ENCODE data around the gene CCRL2.
A peak's percentile ranks its signal among the peaks of the same experiment; 100 is the strongest.

The CCRL2 gene

GRCh38 chr3:46406788-46407611 is at the start of gene CCRL2, which contains the start of gene CCR5AS:
Gene CCRL2, plus strand, starts transcription at chr3:46407259. Its CDS starts 821 bp downstream, at chr3:46408080.
Gene CCR5AS, minus strand, starts transcription at chr3:46407066.
- Histone ChIP-seq H3K36me3 (replicated peaks; ENCODE audit: insufficient read depth, low read length) (no peaks in the 10 kb centered on the region), H3K4me3 (ENCODE audit: low read length) (peak within 1 kb of the TSS; percentile 8; the same call in 1 of the 2 replicates), H3K4me1 (ENCODE audit: low read length) (peaks cover 22% of the 10 kb centered on the region), H3K9me3 (replicated peaks; ENCODE audit: insufficient read depth, low read length) (no peaks in the 10 kb centered on the region), H3K4me2 (ENCODE audit: low read depth, low read length) (peak within 1 kb of the TSS; percentile 20), H3K27ac (ENCODE audit: low read length) (no peak within 1 kb of the TSS; the same call in 1 of the 2 replicates), H3F3A (ENCODE audit: insufficient read depth, low read length) (no peaks in the 10 kb centered on the region), H3K9ac (ENCODE audit: low read length) (peak within 1 kb of the TSS; percentile 9; the same call in 1 of the 2 replicates), H3K9me2 (replicated peaks; ENCODE audit: insufficient read depth, low read length) (no peaks in the 10 kb centered on the region), H3K79me2 (ENCODE audit: low read length) (no peaks in the 10 kb centered on the region), H2AFZ (ENCODE audit: low read length) (peak within 1 kb of the TSS; percentile 49; the same call in 1 of the 2 replicates), H4K20me1 (ENCODE audit: insufficient read depth, low read length) (no peaks in the 10 kb centered on the region), H3K27me3 (replicated peaks; ENCODE audit: insufficient read depth, low read length) (no peaks in the 10 kb centered on the region)
- peak; percentile 37 for DNase-seq
- TF ChIP-seq CTCF (IDR thresholded peaks at IDR 0.05; ENCODE audit: low read length): no peak

GRCh38 chr3:46358466-46358865 is 48.6 kb upstream of the CCRL2 start:
- H4K20me1 ChIP-seq (ENCODE audit: insufficient read depth, low read length): no peaks in the 10 kb centered on the region
- no peaks in the 10 kb centered on the region for H3K36me3 ChIP-seq (replicated peaks; ENCODE audit: insufficient read depth, low read length)
- no peak overlapping the region for H3K27ac ChIP-seq (ENCODE audit: low read length)
- peaks cover 17% of the 10 kb centered on the region; the same call in 1 of the 2 replicates for H3K79me2 ChIP-seq (ENCODE audit: low read length)
- H3K4me2 ChIP-seq (ENCODE audit: low read depth, low read length): no peak overlapping the region
- peaks cover 50% of the 10 kb centered on the region for H3K4me1 ChIP-seq (ENCODE audit: low read length)
- no peak for DNase-seq
- H3F3A ChIP-seq (ENCODE audit: insufficient read depth, low read length): 0 out of 2 replicates have a peak, but pooled peaks cover 3% of the 10 kb centered on the region
- no peaks in the 10 kb centered on the region for H3K9me3 ChIP-seq (replicated peaks; ENCODE audit: insufficient read depth, low read length)
- H3K9me2 ChIP-seq (replicated peaks; ENCODE audit: insufficient read depth, low read length): no peaks in the 10 kb centered on the region
- no peak overlapping the region for H3K4me3 ChIP-seq (ENCODE audit: low read length)
- no peak overlapping the region for H2AFZ ChIP-seq (ENCODE audit: low read length)
- no peaks in the 10 kb centered on the region for H3K27me3 ChIP-seq (replicated peaks; ENCODE audit: insufficient read depth, low read length)
- no peak overlapping the region for H3K9ac ChIP-seq (ENCODE audit: low read length)
- no peak for TF ChIP-seq EZH2 (optimal IDR thresholded peaks at IDR 0.05; ENCODE audit: low read depth, low read length)
- TF ChIP-seq EZH2phosphoT487 (IDR thresholded peaks at IDR 0.05; ENCODE audit: low read length): no peak
- no peak for TF ChIP-seq CTCF (IDR thresholded peaks at IDR 0.05; ENCODE audit: low read length)

- Histone ChIP-seq H3K9me3 (replicated peaks; ENCODE audit: insufficient read depth, low read length) (no peaks in the 10 kb centered on the region), H3K4me2 (ENCODE audit: low read depth, low read length) (no peak overlapping the region), H3K4me3 (ENCODE audit: low read length) (no peak overlapping the region), H3K27ac (ENCODE audit: low read length) (no peak overlapping the region), H3K27me3 (replicated peaks; ENCODE audit: insufficient read depth, low read length) (no peaks in the 10 kb centered on the region), H3K79me2 (ENCODE audit: low read length) (peaks cover 11% of the 10 kb centered on the region; the same call in 1 of the 2 replicates), H2AFZ (ENCODE audit: low read length) (no peak overlapping the region), H3K4me1 (ENCODE audit: low read length) (peaks cover 35% of the 10 kb centered on the region), H4K20me1 (ENCODE audit: insufficient read depth, low read length) (no peaks in the 10 kb centered on the region), H3K9ac (ENCODE audit: low read length) (no peak overlapping the region), H3K9me2 (replicated peaks; ENCODE audit: insufficient read depth, low read length) (no peaks in the 10 kb centered on the region), H3F3A (ENCODE audit: insufficient read depth, low read length) (no peaks in the 10 kb centered on the region), H3K36me3 (replicated peaks; ENCODE audit: insufficient read depth, low read length) (no peaks in the 10 kb centered on the region)
- no peak for DNase-seq
- TF ChIP-seq CTCF (IDR thresholded peaks at IDR 0.05; ENCODE audit: low read length) (no peak), EZH2phosphoT487 (IDR thresholded peaks at IDR 0.05; ENCODE audit: low read length) (no peak)
These were observed 47.1 kb upstream of the CCRL2 start for GRCh38 chr3:46359733-46360493.
